ENCODE results near the gene POLA2.

GRCh38 chr11:65323813-65324212 lies 62.1 kb downstream of the POLA2 start:
- TF ChIP-seq CTCF (IDR thresholded peaks at IDR 0.05) (no peak), POLR2A (IDR thresholded peaks at IDR 0.05; ENCODE audit: low read length) (no peak), CHD4 (IDR thresholded peaks at IDR 0.05; ENCODE audit: borderline replicate concordance) (no peak)

Data from A549 (cell line).